OCI-LY7 (cell line): ENCODE results near the gene PLEKHA5.

Experiments used
- EZH2phosphoT487 ChIP-seq: fragments of 200-600 bp; sonication (generic); IDR thresholded peaks from 2 replicates; pipeline ENCODE4 v1.6.1; 2018; ENCODE audit warnings: low read depth, borderline replicate concordance, mild to moderate bottlenecking, mixed run types, antibody characterized with exemption, low read length, moderate library complexity, mixed read lengths
- TF ChIP-seq, protein P1 (sequence below): fragments of 200-600 bp; sonication (generic); conservative IDR thresholded peaks from 2 replicates; pipeline ENCODE4 v1.5.1; 2014; ENCODE audit warnings: mild to moderate bottlenecking, antibody characterized with exemption, low read length, moderate library complexity, mixed read lengths

DNA sequence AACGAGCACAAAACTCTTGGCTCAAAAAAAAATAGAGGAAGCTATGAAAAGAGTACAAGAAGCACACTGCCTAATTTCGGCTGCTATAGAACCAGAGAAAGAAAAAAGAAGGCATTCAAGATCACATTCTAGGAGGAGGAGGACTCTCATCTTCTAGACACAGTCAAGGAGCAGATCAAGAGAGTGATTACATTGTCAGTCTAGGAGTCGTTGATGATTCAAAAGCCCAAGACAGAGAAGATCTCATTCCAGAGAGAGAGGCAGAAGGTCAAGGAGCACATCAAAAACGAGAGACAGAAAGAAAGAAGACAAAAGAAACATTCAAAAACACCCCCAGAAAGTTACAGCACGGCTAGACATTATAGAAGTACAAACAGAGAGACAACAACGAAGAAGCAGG lies 177.9 kb downstream of the PLEKHA5 start:
- TF ChIP-seq, protein P1, sequence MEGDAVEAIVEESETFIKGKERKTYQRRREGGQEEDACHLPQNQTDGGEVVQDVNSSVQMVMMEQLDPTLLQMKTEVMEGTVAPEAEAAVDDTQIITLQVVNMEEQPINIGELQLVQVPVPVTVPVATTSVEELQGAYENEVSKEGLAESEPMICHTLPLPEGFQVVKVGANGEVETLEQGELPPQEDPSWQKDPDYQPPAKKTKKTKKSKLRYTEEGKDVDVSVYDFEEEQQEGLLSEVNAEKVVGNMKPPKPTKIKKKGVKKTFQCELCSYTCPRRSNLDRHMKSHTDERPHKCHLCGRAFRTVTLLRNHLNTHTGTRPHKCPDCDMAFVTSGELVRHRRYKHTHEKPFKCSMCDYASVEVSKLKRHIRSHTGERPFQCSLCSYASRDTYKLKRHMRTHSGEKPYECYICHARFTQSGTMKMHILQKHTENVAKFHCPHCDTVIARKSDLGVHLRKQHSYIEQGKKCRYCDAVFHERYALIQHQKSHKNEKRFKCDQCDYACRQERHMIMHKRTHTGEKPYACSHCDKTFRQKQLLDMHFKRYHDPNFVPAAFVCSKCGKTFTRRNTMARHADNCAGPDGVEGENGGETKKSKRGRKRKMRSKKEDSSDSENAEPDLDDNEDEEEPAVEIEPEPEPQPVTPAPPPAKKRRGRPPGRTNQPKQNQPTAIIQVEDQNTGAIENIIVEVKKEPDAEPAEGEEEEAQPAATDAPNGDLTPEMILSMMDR: no peak
- TF ChIP-seq EZH2phosphoT487: no peak
